OCI-LY3 (cell line): ENCODE measurements around the gene ARL5B.

Experiments used
- EZH2phosphoT487 ChIP-seq: fragments of 200-600 bp; shearing (Covaris generic); IDR thresholded peaks from 2 replicates; pipeline ENCODE4 v1.6.1; 2018; ENCODE audit warnings: antibody characterized with exemption, mixed run types, low read depth
- TF ChIP-seq, protein P1 (sequence below): fragments of 200-600, 300-600 bp; sonication (generic); IDR thresholded peaks from 2 replicates; pipeline ENCODE4 v1.5.1; 2014; ENCODE audit warnings: antibody characterized with exemption, low read length, low read depth

DNA sequence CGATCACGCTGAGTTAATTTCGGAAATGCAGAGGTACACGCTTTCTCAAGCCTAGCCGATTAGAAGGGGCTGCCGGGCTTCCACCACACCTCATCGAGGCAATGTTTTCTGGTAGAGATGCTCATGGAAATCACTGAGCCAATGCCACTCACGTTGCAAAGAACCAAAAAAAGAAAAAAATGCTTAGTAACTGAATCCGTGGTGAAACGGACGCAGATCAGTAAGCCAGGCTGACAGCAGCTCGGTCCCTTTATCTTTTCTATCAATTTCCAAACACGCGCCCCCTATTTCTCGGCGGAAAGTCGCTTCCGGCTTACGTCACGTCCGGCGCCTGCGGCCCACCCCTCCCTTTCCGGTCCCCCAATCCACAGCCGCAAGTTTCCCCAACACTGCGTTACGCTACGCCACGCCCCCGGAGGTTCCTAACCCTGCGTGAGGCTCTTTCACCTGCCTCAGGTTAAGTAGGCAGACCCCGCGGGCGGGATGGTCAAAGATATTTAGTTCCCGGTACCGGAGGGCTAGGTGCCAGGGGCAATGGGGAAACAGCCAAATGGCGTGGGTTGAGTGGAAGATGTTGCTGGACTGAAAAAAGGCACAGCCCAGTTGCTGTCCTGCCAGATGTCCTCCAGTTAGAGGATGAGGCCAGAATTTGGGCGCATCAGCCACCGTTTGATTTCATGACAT lies 7.8 kb upstream of the ARL5B start, which contains the start of gene NSUN6:
- TF ChIP-seq, protein P1, sequence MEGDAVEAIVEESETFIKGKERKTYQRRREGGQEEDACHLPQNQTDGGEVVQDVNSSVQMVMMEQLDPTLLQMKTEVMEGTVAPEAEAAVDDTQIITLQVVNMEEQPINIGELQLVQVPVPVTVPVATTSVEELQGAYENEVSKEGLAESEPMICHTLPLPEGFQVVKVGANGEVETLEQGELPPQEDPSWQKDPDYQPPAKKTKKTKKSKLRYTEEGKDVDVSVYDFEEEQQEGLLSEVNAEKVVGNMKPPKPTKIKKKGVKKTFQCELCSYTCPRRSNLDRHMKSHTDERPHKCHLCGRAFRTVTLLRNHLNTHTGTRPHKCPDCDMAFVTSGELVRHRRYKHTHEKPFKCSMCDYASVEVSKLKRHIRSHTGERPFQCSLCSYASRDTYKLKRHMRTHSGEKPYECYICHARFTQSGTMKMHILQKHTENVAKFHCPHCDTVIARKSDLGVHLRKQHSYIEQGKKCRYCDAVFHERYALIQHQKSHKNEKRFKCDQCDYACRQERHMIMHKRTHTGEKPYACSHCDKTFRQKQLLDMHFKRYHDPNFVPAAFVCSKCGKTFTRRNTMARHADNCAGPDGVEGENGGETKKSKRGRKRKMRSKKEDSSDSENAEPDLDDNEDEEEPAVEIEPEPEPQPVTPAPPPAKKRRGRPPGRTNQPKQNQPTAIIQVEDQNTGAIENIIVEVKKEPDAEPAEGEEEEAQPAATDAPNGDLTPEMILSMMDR = no peak
- TF ChIP-seq EZH2phosphoT487 = no peak
